Left lung (tissue), 10 donors: ENCODE results near the gene CMTM7. TPM values are rescaled to one million over a fixed set of nuclear protein-coding genes. Genes with fewer than 3 reads are reported as not detected.

Source experiments
- ATAC-seq: fragments of 200-7000 bp; cut with Tn5 transposase; one replicate; pipeline ENCODE4 v1.9.1; 2020; ENCODE audit warnings: moderate library complexity
- DNase-seq, 4 donors: peaks; one replicate each; pipeline ENCODE4 v3.0.0-alpha.2; 2013 to 2020
- H3K27ac ChIP-seq, 2 donors: fragments of 200-600 bp; sonication (generic) in 1 of 2; one replicate each; pipeline versions ENCODE4 v1.5.0 to v1.8.0; 2020 to 2021
- H3K27me3 ChIP-seq, 2 donors: fragments of 200-600 bp; sonication (generic) in 1 of 2; one replicate each; pipeline versions ENCODE4 v1.5.0 to v1.8.0; 2020 to 2021
- H3K36me3 ChIP-seq, 2 donors: fragments of 200-600 bp; sonication (generic) in 1 of 2; one replicate each; pipeline versions ENCODE4 v1.5.0 to v1.8.0; 2020 to 2021
- H3K4me1 ChIP-seq, 2 donors: fragments of 200-600 bp; one replicate each; pipeline ENCODE4 v1.8.0; 2021
- H3K4me3 ChIP-seq, 2 donors: fragments of 200-600 bp; sonication (generic) in 1 of 2; one replicate each; pipeline versions ENCODE4 v1.5.0 to v1.8.0; 2020 to 2021; ENCODE audit warnings: mild to moderate bottlenecking in 1 of 2
- H3K9me3 ChIP-seq, 2 donors: fragments of 200-600 bp; sonication (generic) in 1 of 2; one replicate each; pipeline versions ENCODE4 v1.5.0 to v1.8.0; 2020 to 2021
- CTCF ChIP-seq, 2 donors: fragments of 200-600 bp; sonication (generic) in 1 of 2; IDR thresholded peaks; one replicate each; pipeline versions ENCODE4 v1.5.0 to v1.8.0; 2021; ENCODE audit warnings: antibody characterized with exemption in 2 of 2
- intact Hi-C, 2 donors: fragments of 100-400 bp; cut with DNase I; formaldehyde crosslinking; loops; one replicate each; pipeline versions ENCODE4 v1.11.2 to v1.14.2; 2022
- polyA plus RNA-seq, 6 donors: library from polyadenylated mRNA; unstranded; fragments of 120-200 nt; gene quantifications; one replicate each; pipeline ENCODE4 v1.2.1, GENCODE V29; 2013; ENCODE audit not compliant: insufficient read length in 6 of 6
- total RNA-seq, 2 donors: library from RNA; stranded (reverse); fragmentation: NEBNext Ultra II Directional; extraction: Animal tissue kit (Norgen Biotek cat#: 25700); gene quantifications; one replicate each; pipeline ENCODE4 v1.2.1, GENCODE V29; 2021
- donor health status: DM: no; HTN: yes; CAD: no.
- donor health status: DM: no; HTN: no; CAD: no.

The CMTM7 gene
- total and polyA plus RNA-seq, 8 donors: 46.7 to 80.5 (median 68.4) TPM

GRCh38 chr3:32484436-32484835 is 92.8 kb downstream of the CMTM7 start:
- H3K27me3 ChIP-seq: no peaks in the 10 kb centered on the region
- peaks cover 0 to 64% of the 10 kb centered on the region in 2 donors for H3K36me3 ChIP-seq
- peak overlapping the region in 1 of 2 donors; percentile 85 for H3K27ac ChIP-seq
- DNase-seq (no peak), ATAC-seq (peak; percentile 32)
- H3K4me3 ChIP-seq: peak overlapping the region in 1 of 2 donors; percentile 7
- no peaks in the 10 kb centered on the region for H3K9me3 ChIP-seq
- H3K4me1 ChIP-seq: peaks cover 0 to 30% of the 10 kb centered on the region in 2 donors
- intact Hi-C loops: no loop called here
- no peak for TF ChIP-seq CTCF (IDR thresholded peaks at IDR 0.05)

GRCh38 chr3:32487781-32488473 is 96.3 kb downstream of the CMTM7 start:
- Histone ChIP-seq H3K27ac (no peak overlapping the region), H3K27me3 (no peaks in the 10 kb centered on the region), H3K4me1 (peaks cover 0 to 27% of the 10 kb centered on the region in 2 donors), H3K36me3 (peaks cover 0 to 62% of the 10 kb centered on the region in 2 donors), H3K4me3 (no peak overlapping the region), H3K9me3 (no peaks in the 10 kb centered on the region)
- DNase-seq (no peak), ATAC-seq (no peak)
- intact Hi-C loops: no loop called here
- TF ChIP-seq CTCF (IDR thresholded peaks at IDR 0.05): no peak

GRCh38 chr3:32488474-32489008 is 96.9 kb downstream of the CMTM7 start:
- no peak for TF ChIP-seq CTCF (IDR thresholded peaks at IDR 0.05)
- intact Hi-C loops: no loop called here

GRCh38 chr3:32492684-32493436 is 101.2 kb downstream of the CMTM7 start:
- H3K9me3 ChIP-seq: no peaks in the 10 kb centered on the region
- no peaks in the 10 kb centered on the region for H3K27me3 ChIP-seq
- TF ChIP-seq CTCF (IDR thresholded peaks at IDR 0.05): no peak
- peaks cover 0 to 28% of the 10 kb centered on the region in 2 donors for H3K36me3 ChIP-seq
- H3K4me3 ChIP-seq: no peak overlapping the region
- peaks cover 10 to 47% of the 10 kb centered on the region in 2 donors for H3K4me1 ChIP-seq
- no peak overlapping the region for H3K27ac ChIP-seq
- DNase-seq (no peak), ATAC-seq (no peak)
- intact Hi-C loops: no loop called here

More at GRCh38 chr3:32488474-32489008, 96.9 kb downstream of the CMTM7 start:
- DNase-seq (no peak), ATAC-seq (no peak)
- peaks cover 0 to 32% of the 10 kb centered on the region in 2 donors for H3K4me1 ChIP-seq
- H3K27ac ChIP-seq: no peak overlapping the region
- no peaks in the 10 kb centered on the region for H3K27me3 ChIP-seq
- H3K4me3 ChIP-seq: no peak overlapping the region
- H3K9me3 ChIP-seq: no peaks in the 10 kb centered on the region
- H3K36me3 ChIP-seq: peaks cover 0 to 57% of the 10 kb centered on the region in 2 donors
